T-cell (primary cell): ENCODE results near the gene HNRNPL. TPM values are rescaled to one million over a fixed set of nuclear protein-coding genes. Genes with fewer than 3 reads are reported as not detected.
"Not testable (repeated sequence)": the region's sequence is repeated elsewhere in the genome, so short reads cannot be mapped to it uniquely, and the experiment has no call there.

Source experiments
- ATAC-seq, 4 experiments: fragments of 200-7000 bp in 3 of 4; fragments of 150-1000 bp in 1 of 4; cut with Tn5 transposase; replicated peaks in 1 of 4; 1 replicate in 3 of 4; 2 replicates in 1 of 4; pipeline ENCODE4 v1.10.0; 2021; ENCODE audit warnings: moderate library complexity in 3 of 4, mild to moderate bottlenecking in 2 of 4, moderate number of reproducible peaks in 1 of 4
- CTCF ChIA-PET, 2 donors: fragments of 300-600 bp; sonication (Branson Sonifier 250); formaldehyde crosslinking; loops; one replicate each; lab custom pipeline; 2022; ENCODE audit warnings: antibody characterized with exemption in 2 of 2; lab: Charles Lee
- POLR2A ChIA-PET, 2 donors: fragments of 300-600 bp; sonication (Branson Sonifier 250); formaldehyde crosslinking; loops; one replicate each; lab custom pipeline; 2022; ENCODE audit warnings: antibody characterized with exemption in 2 of 2; lab: Charles Lee
- DNase-seq, 35 experiments: peaks; one replicate each; pipeline versions ENCODE4 v3.0.0 to v3.0.0-alpha.2; 2013 to 2023
- H3K27ac ChIP-seq: one replicate; pipeline ENCODE4 v1.5.1; 2013; ENCODE audit warnings: low read length
- H3K27me3 ChIP-seq, 2 experiments: replicated peaks in 1 of 2; 1 replicate in 1 of 2; 2 replicates in 1 of 2; pipeline versions ENCODE4 v1.6.1 to v1.7.0; 2013; ENCODE audit warnings: low read length in 1 of 2, mixed read lengths in 1 of 2; ENCODE audit not compliant: control insufficient read depth in 2 of 2, insufficient read depth in 2 of 2; ENCODE audit errors: extremely low read depth in 1 of 2
- H3K36me3 ChIP-seq, 2 donors: 1 replicate in 1 of 2; 2 replicates in 1 of 2; pipeline versions ENCODE4 v1.6.1 to v1.7.0; 2013; ENCODE audit warnings: low read length in 1 of 2; ENCODE audit not compliant: control insufficient read depth in 2 of 2, insufficient read depth in 1 of 2; ENCODE audit errors: extremely low read depth in 1 of 2
- H3K4me1 ChIP-seq, 2 experiments: 1 replicate in 1 of 2; 2 replicates in 1 of 2; pipeline versions ENCODE4 v1.6.1 to v1.7.0; 2013; ENCODE audit warnings: low read length in 2 of 2, mixed read lengths in 1 of 2; ENCODE audit not compliant: insufficient read depth in 2 of 2, control insufficient read depth in 1 of 2; ENCODE audit errors: extremely low read depth in 1 of 2
- H3K4me3 ChIP-seq, 2 donors: 1 replicate in 1 of 2; 2 replicates in 1 of 2; pipeline versions ENCODE4 v1.5.1 to v1.7.0; 2013; ENCODE audit warnings: mild to moderate bottlenecking in 2 of 2, low read length in 1 of 2, moderate library complexity in 1 of 2; ENCODE audit not compliant: control insufficient read depth in 1 of 2; ENCODE audit errors: extremely low read depth in 1 of 2
- H3K9me3 ChIP-seq: 2 replicates; pipeline ENCODE4 v1.7.0; 2013
- H3K27ac Mint-ChIP-seq, 2 donors: one replicate each; pipeline ENCODE4 v1.8.0; 2020 to 2021; ENCODE audit warnings: mild to moderate bottlenecking in 2 of 2, mixed read lengths in 2 of 2
- H3K27me3 Mint-ChIP-seq, 2 donors: one replicate each; pipeline ENCODE4 v1.8.0; 2021 to 2022; ENCODE audit warnings: mixed read lengths in 2 of 2
- H3K36me3 Mint-ChIP-seq: one replicate; pipeline ENCODE4 v1.8.0; 2021; ENCODE audit warnings: mixed read lengths
- H3K4me1 Mint-ChIP-seq, 3 donors: one replicate each; pipeline ENCODE4 v1.8.0; 2020 to 2022; ENCODE audit warnings: mixed read lengths in 3 of 3, mild to moderate bottlenecking in 1 of 3
- H3K4me3 Mint-ChIP-seq, 3 donors: one replicate each; pipeline ENCODE4 v1.8.0; 2020 to 2022; ENCODE audit warnings: mild to moderate bottlenecking in 3 of 3, mixed read lengths in 3 of 3, moderate library complexity in 3 of 3
- H3K9me3 Mint-ChIP-seq, 3 donors: one replicate each; pipeline ENCODE4 v1.8.0; 2020 to 2022; ENCODE audit warnings: mixed read lengths in 3 of 3
- WGBS: methylation state at CpG from one replicate; pipeline ENCODE4 v1.1.5; 2013; ENCODE audit warnings: missing lambda C conversion rate; ENCODE audit not compliant: insufficient coverage; 5-methylcytosine and 5-hydroxymethylcytosine counted together
- total RNA-seq, 35 experiments: library from RNA in 6 of 35; stranded (reverse) in 6 of 35; fragments of 120-200 nt in 1 of 35; gene quantifications; one replicate each; pipeline versions ENCODE4 v1.2.1 to v1.2.4 and lab custom pipeline; 2013 to 2026

The HNRNPL gene
- total RNA-seq, 5 donors from 2014 or later (not counting 1 experiment from before 2014, with no cell fraction given): 320 to 498 (median 330) TPM

- H3K27me3 Mint-ChIP-seq, CTCF ChIA-PET, ATAC-seq, H3K27me3 ChIP-seq, H3K4me3 ChIP-seq, H3K4me3 Mint-ChIP-seq, H3K4me1 ChIP-seq, H3K9me3 Mint-ChIP-seq, H3K27ac ChIP-seq, DNase-seq, H3K9me3 ChIP-seq, H3K27ac Mint-ChIP-seq, POLR2A ChIA-PET: not testable (repeated sequence)
- peaks cover 35% of the 10 kb centered on the region for H3K36me3 Mint-ChIP-seq
- WGBS: 97% methylated on average over 21 of the region's 29 CpGs
- H3K36me3 ChIP-seq: peaks cover 27 to 37% of the 10 kb centered on the region in 2 donors
- H3K4me1 Mint-ChIP-seq: peaks cover 31 to 39% (median 33%) of the 10 kb centered on the region in 3 donors
These were observed 28.5 kb downstream of the HNRNPL start for GRCh38 chr19:38821230-38821825.

DNA sequence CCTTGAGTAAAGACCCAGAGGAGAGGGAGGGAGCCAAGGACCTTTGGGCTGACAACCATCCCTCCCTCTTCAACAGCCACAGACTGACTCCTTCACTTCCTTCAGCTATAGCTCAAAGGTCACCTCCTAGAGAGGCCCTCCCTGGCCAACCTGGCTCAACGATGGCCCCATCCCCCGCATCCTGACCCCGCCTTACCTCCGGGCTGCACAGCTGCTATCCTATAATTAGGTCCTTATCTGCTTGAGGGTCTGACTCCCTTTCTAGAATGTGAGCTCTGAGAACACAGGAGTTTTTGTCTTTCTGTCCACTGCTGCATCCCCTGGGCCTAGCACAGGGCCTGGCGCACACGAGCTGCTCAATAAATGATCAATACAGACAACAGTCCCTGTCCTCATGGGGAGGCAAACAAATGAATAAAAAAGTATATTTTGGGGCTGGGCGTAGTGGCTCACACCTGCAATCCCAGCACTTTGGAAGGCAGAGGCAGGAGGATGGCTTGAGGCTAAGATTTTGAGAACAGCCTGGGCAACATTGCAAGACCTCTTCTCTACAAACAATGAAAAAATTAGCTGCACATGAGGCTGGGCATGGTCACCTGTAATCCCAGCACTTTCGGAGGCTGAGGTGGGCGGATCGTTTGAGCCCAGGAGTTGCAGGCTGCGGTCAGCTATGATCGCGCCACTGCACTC is 30.4 kb downstream of the HNRNPL start:
- Histone ChIP-seq H3K27me3 (no peaks in the 10 kb centered on the region), H3K4me1 (no peaks in the 10 kb centered on the region), H3K4me3 (no peak overlapping the region), H3K36me3 (peaks cover 37 to 46% of the 10 kb centered on the region in 2 donors), H3K27ac (no peak overlapping the region), H3K9me3 (no peaks in the 10 kb centered on the region)
- Mint-ChIP-seq H3K4me3 (no peak overlapping the region), H3K27ac (peak overlapping the region in 1 of 2 donors; percentile 11), H3K36me3 (peaks cover 42% of the 10 kb centered on the region), H3K27me3 (no peaks in the 10 kb centered on the region), H3K4me1 (peaks cover 20 to 27% (median 22%) of the 10 kb centered on the region in 3 donors), H3K9me3 (no peaks in the 10 kb centered on the region)
- no CpG with 5 or more reads among the region's 13 CpGs for WGBS
- ChIA-PET POLR2A (interaction anchor here (0.5 to 0.7 kb wide), 2 partner anchors 12 to 312 kb away, joined by 3 to 6 read pairs; partner anchors contain the start of gene ECH1 (in 1 of the 2)), CTCF (interaction anchor here in 1 of 2 donors (1.3 kb wide), 1 partner anchor 12 kb away, joined by 4 read pairs; the partner anchor contains the start of gene ECH1)
- DNase-seq (no peak), ATAC-seq (no peak)

GRCh38 chr19:38817081-38817480 is 32.7 kb downstream of the HNRNPL start:
- peaks cover 30 to 44% of the 10 kb centered on the region in 2 donors for H3K36me3 ChIP-seq
- CTCF ChIA-PET: no interaction called here
- H3K36me3 Mint-ChIP-seq: peaks cover 24% of the 10 kb centered on the region
- no peak overlapping the region for H3K27ac ChIP-seq
- H3K4me3 Mint-ChIP-seq: no peak overlapping the region
- 94% methylated on average over 11 of the region's 15 CpGs for WGBS
- DNase-seq (no peak), ATAC-seq (no peak)
- H3K27me3 ChIP-seq: no peaks in the 10 kb centered on the region
- H3K27ac Mint-ChIP-seq: no peak overlapping the region
- no peak overlapping the region for H3K4me3 ChIP-seq
- no peaks in the 10 kb centered on the region for H3K9me3 Mint-ChIP-seq
- POLR2A ChIA-PET: no interaction called here
- H3K27me3 Mint-ChIP-seq: no peaks in the 10 kb centered on the region
- H3K4me1 ChIP-seq: no peaks in the 10 kb centered on the region
- peaks cover 6 to 10% (median 7%) of the 10 kb centered on the region in 3 donors for H3K4me1 Mint-ChIP-seq
- no peaks in the 10 kb centered on the region for H3K9me3 ChIP-seq

DNA sequence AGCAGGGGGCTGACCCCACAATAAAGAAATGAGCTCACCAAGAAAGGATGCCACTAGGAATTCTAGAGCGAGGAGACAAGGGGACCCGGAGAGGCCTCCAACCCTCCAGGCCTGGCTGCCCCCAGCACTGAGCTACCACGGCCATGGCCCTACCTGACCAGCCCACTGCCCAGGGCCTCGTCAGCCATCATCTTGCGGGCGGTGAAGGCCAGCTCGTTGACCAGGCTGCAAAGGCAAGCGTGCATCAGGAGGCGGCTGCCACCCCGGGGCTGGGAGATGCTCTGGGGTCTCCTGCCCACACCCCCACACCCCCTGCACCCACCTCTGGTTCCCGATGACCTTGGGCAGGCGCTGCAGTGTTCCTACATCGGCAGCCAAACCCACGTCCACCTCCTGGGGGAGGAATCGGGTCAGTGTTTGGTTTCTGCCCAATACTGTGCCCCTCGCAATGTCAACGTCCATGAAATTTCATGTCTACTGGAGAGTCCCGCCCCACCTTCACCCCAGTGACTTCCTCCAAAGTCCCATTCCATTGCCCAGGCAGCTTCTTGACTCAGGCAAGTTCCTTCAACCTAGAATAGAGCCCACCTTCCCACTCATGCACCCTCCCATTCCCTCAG is 33.5 kb downstream of the HNRNPL start:
- no peak overlapping the region for H3K27ac ChIP-seq
- H3K27ac Mint-ChIP-seq: peak overlapping the region in 1 of 2 donors; percentile 6
- H3K4me3 ChIP-seq: no peak overlapping the region
- 93% methylated on average over 11 of the region's 18 CpGs for WGBS
- DNase-seq (no peak), ATAC-seq (no peak)
- ChIA-PET POLR2A (no interaction called here), CTCF (no interaction called here)
- no peaks in the 10 kb centered on the region for H3K9me3 Mint-ChIP-seq
- H3K4me3 Mint-ChIP-seq: no peak overlapping the region
- H3K4me1 Mint-ChIP-seq: peaks cover 6 to 7% (median 7%) of the 10 kb centered on the region in 3 donors
- peaks cover 24% of the 10 kb centered on the region for H3K36me3 Mint-ChIP-seq
- H3K36me3 ChIP-seq: peaks cover 30 to 44% of the 10 kb centered on the region in 2 donors
- no peaks in the 10 kb centered on the region for H3K9me3 ChIP-seq
- H3K27me3 Mint-ChIP-seq: no peaks in the 10 kb centered on the region
- no peaks in the 10 kb centered on the region for H3K4me1 ChIP-seq
- H3K27me3 ChIP-seq: no peaks in the 10 kb centered on the region

- no peak overlapping the region for H3K27ac ChIP-seq
- Mint-ChIP-seq H3K36me3 (peaks cover 20% of the 10 kb centered on the region), H3K4me3 (no peak overlapping the region), H3K27me3 (no peaks in the 10 kb centered on the region), H3K4me1 (peaks cover 0 to under 1% (median 0%) of the 10 kb centered on the region in 3 donors), H3K27ac (no peak overlapping the region), H3K9me3 (no peaks in the 10 kb centered on the region)
- WGBS: 97% methylated on average over 30 of the region's 34 CpGs
- no peaks in the 10 kb centered on the region for H3K4me1 ChIP-seq
- peaks cover 30 to 44% of the 10 kb centered on the region in 2 donors for H3K36me3 ChIP-seq
- ChIA-PET CTCF (no interaction called here), POLR2A (no interaction called here)
- ATAC-seq: no peak
- no peaks in the 10 kb centered on the region for H3K9me3 ChIP-seq
- H3K4me3 ChIP-seq: no peak overlapping the region
- H3K27me3 ChIP-seq: no peaks in the 10 kb centered on the region
- DNase-seq: no peak
These were observed 34.5 kb downstream of the HNRNPL start for GRCh38 chr19:38815059-38816001.
